GM19023 (cell line): Measurements from ENCODE around the gene TTC23L.
"Not testable (repeated sequence)": the region's sequence is repeated elsewhere in the genome, so short reads cannot be mapped to it uniquely, and the experiment has no call there.

Experiments
- ATAC-seq: cut with Tn5 transposase; IDR thresholded peaks from one replicate; pipeline ENCODE4 v1.9.1; 2021; ENCODE audit warnings: mild to moderate bottlenecking, moderate library complexity; ENCODE audit not compliant: unreplicated experiment

The TTC23L gene

DNA sequence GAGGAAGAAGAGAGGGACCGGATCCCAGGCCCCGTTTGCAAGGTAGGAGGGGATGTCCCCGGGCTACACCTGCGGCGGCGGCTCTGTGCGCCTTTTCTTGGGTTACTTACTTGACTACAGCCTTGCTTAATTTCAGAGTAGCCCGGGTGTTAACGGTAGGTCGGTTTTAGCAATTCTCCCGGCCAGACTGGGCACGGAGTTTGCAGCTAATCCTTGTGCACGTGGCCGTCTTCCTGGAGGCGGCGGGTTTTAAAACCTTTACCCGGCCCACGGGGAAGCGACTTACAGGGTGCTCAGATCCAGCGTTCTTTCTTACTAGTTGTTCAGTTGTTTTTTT lies 76.9 kb downstream of the TTC23L start:
- ATAC-seq, result peak; percentile 12

- ATAC-seq, result no peak
Measured at GRCh38 chr5:34916518-34916917, 77.6 kb downstream of the TTC23L start.

DNA sequence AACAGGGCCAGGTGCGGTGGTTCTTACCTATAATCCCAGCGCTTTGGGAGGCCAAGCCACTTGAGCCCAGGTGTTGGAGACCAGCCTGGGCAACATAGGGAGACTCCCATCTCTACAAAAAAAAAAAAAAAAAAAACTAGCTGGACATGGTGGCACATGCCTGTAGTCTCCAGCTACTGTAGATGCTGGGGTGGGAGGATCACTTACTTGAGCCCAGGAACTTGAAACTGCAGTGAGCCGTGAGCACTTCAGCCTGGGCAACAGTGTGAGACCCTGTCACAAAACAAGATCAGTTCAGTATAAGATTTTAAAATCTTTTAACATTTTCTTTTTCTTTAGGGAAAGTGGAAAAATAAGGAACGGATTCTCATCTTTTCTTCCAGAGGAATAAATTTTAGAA lies 79.1 kb downstream of the TTC23L start:
- ATAC-seq, result no peak

GRCh38 chr5:34919077-34919476 lies 80.1 kb downstream of the TTC23L start:
- no peak for ATAC-seq

GRCh38 chr5:34923256-34923655 lies 84.3 kb downstream of the TTC23L start:
- ATAC-seq, result not testable (repeated sequence)

GRCh38 chr5:34923694-34924461 lies 84.9 kb downstream of the TTC23L start:
- peak; percentile 75 for ATAC-seq

- no peak for ATAC-seq
Measured at GRCh38 chr5:34924462-34924765, 85.5 kb downstream of the TTC23L start.

GRCh38 chr5:34926318-34926888 lies 87.4 kb downstream of the TTC23L start:
- no peak for ATAC-seq

- no peak for ATAC-seq
Measured at GRCh38 chr5:34927785-34928184, 88.8 kb downstream of the TTC23L start.

GRCh38 chr5:34928267-34928666 lies 89.3 kb downstream of the TTC23L start:
- ATAC-seq, result no peak

GRCh38 chr5:34929134-34929719 lies 90.3 kb downstream of the TTC23L start, which contains the start of gene DNAJC21:
TSS of gene DNAJC21 (plus strand) at chr5:34929559. CDS start at chr5:34929820, 261 bp downstream.
- ATAC-seq, result peak; percentile 89

- peak; percentile 77 for ATAC-seq
Measured at GRCh38 chr5:34929720-34930461, 90.9 kb downstream of the TTC23L start.

DNA sequence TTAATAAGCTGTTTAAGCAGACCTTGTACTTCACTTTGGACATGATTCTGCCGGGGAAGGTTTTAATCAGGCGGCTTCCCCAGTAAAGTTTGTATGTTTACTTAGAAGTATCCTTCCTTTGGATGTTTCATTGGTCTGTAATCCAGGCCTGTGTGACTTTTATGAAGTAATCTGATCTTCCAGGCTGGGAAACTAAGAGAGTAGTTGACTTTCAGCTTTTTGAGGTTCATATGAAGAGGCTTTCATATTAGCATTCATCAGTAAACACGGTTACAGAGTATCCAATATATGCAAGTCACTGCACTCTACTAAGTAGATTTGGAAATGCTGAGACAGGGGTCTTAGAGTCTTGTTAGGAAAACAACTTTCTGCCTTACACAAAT lies 91.5 kb downstream of the TTC23L start:
- ATAC-seq, result no peak

GRCh38 chr5:34930870-34931269 lies 91.9 kb downstream of the TTC23L start:
- ATAC-seq, result no peak

- ATAC-seq, result no peak
Measured at GRCh38 chr5:34932947-34933346, 94.0 kb downstream of the TTC23L start.

DNA sequence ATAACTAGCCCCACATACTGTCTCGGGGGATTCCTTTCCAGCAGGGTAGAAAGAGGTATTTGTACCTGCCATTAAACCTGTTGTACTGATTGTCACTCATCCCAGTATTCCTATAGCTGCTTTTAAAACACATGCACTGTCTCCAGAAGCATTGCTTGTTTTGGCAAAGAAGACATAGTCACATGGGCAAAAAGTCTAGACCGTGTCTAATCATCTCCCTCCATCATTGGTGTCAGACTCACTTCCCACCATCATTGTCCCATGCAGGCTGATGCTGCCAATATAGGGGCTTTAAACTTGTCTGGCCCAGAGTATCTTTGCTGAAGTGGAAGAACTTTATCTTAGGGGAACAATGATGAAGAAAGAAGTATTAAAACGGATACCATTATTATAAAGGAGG lies 103.0 kb downstream of the TTC23L start:
- ATAC-seq, result no peak

GRCh38 chr5:34944044-34944443 lies 105.1 kb downstream of the TTC23L start:
- no peak for ATAC-seq

DNA sequence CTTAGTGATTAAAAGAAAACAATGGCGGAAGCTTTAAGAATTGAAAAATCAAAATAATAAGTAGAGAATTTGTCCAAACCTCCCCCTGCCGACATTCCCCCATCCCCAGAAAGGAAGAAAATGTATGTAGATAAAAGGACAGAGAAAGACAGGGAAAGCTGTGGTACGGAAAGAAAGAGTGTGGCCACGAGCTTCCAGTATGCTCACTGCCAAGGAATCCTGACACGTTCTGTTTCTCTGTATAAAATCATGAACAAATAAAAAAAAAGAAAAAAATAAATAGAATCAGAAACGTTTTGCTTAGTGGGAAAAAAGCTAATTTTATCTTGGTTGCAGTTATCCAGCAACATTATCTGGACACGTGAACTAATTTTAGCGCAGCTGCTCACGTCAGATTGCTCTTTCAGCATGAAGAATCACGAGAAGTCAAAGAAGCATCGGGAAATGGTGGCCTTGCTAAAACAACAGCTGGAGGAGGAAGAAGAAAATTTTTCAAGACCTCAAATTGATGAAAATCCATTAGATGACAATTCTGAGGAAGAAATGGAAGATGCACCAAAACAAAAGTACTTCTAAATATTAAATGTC lies 105.6 kb downstream of the TTC23L start:
- no peak for ATAC-seq
